ENCODE measurements around the gene HUWE1.
A peak's percentile ranks its signal among the peaks of the same experiment; 100 is the strongest.
"Not testable (repeated sequence)": the region's sequence is repeated elsewhere in the genome, so short reads cannot be mapped to it uniquely, and the experiment has no call there.

Gene HUWE1, protein sequence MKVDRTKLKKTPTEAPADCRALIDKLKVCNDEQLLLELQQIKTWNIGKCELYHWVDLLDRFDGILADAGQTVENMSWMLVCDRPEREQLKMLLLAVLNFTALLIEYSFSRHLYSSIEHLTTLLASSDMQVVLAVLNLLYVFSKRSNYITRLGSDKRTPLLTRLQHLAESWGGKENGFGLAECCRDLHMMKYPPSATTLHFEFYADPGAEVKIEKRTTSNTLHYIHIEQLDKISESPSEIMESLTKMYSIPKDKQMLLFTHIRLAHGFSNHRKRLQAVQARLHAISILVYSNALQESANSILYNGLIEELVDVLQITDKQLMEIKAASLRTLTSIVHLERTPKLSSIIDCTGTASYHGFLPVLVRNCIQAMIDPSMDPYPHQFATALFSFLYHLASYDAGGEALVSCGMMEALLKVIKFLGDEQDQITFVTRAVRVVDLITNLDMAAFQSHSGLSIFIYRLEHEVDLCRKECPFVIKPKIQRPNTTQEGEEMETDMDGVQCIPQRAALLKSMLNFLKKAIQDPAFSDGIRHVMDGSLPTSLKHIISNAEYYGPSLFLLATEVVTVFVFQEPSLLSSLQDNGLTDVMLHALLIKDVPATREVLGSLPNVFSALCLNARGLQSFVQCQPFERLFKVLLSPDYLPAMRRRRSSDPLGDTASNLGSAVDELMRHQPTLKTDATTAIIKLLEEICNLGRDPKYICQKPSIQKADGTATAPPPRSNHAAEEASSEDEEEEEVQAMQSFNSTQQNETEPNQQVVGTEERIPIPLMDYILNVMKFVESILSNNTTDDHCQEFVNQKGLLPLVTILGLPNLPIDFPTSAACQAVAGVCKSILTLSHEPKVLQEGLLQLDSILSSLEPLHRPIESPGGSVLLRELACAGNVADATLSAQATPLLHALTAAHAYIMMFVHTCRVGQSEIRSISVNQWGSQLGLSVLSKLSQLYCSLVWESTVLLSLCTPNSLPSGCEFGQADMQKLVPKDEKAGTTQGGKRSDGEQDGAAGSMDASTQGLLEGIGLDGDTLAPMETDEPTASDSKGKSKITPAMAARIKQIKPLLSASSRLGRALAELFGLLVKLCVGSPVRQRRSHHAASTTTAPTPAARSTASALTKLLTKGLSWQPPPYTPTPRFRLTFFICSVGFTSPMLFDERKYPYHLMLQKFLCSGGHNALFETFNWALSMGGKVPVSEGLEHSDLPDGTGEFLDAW (N-terminal part only)
- 170 to 496 (median 291) reads per million in 18 experiments for total RNA-seq

DNA sequence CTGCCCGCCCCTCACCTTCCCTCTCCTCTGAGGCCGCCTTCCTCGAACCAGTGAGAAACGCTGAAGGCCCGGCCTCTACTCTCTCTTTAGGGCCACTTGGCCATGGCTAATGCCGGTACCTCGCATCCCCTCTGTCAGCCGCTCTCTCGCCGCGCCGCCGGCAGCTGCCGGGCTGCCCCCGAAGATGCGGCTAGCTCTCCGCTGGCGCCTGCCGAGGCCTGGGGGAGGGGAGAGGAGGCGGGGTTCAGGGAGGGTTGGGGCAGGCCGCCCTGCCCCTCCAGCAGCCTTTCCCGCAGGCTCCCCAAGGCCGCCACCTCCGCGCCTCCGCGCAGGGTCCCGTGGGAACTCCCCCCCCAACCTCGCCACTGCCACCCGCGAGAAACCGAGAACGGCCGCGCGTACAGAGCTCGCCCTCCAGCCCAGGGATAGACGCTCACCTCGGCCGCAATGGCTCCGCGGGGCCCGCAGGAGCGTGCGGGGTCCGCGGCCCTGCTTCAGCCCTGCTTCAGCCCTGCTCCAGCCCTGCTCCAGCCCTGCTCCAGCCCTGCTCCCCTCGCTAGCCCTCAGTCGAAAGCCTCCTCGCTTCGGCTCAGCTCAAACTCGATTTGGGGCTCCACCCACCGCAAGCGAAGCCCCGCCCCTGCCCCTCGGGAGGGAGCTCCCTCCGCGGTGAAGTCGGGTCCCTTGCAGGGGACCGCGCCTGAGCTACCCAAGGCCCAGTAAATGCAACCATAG is at the start of gene HUWE1:
HUWE1 (minus strand) TSS at position 569 of the 735 bp plus-strand sequence. CDS start 32,612 bp downstream, outside the sequence.
- DNase-seq, result peak; percentile 59 to 64

DNA sequence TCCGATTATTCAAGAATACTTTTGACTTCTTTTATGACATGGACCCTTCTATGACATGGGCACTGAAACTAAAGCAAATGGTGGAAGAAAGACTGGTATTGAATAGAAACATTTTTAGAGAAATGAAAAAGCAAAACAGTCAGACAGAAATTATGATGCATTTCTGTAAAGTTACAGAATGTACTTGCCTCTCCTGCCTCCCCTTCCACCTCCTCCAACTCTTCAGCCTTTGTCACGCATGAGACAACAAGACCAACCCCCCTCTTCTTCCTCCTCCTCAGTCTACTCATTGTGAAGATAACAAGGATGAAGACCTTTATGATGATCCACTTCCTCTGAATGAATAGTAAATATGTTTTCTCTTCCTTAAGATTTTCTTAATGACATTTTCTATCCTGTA is 46.3 kb upstream of the HUWE1 start:
- no peak for DNase-seq

DNA sequence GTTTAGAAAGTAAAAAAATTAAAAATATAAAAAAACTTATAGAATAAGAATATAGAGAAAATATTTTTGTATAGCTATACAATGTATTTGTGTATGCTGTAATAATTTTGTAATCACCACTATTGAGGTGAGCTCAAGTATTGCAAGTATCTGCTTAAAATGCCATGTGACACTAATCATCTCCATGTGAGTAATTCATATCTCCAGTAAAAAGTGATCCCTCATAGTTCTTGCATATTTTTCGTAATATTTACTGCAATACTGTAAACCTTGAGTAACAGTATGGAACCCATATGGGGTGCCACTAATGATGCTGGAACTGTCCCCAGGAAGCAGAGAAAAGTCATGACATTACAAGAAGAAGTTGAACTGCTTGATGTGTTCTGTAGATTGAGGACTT is 43.2 kb upstream of the HUWE1 start:
- peak; percentile 32 to 51 for DNase-seq

DNA sequence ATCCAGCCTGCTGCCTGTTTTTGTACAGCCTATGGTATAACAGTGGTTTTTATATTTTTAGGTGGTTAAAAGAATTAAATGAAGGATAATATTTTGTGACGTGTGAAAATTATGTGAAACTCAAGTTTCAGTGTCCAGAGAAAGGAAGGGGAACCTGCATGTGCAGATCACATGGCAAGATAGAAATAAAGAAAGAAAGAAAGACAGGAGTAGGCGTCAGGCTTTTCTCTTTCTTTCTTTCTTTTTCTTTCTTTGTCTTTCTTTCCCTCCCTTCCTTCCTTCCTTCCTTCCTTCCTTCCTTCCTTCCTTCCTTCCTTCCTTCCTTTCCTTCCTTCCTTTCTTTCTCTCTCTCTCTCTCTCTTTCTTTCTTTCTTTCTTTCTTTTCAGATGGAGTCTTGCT is 42.0 kb upstream of the HUWE1 start:
- DNase-seq, result no peak

DNA sequence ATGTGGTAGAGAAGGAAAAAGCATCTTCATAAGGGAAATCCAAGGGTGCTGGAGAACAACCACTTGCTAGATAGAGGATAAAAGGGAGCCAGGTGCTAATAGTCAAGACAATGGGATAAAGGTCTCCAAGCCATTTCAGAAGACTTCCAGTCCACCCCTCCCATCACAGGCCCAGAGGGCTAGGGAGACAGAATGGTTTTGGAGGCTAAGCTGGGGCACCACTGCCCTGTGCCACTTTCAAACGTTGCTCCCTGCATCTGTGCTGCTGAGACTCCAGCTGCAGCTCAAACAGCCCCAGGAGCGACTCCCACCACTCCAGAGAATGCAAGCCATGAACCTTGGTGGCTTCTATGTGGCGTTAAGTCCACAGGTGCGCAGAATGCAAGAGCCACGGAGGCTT is 38.4 kb upstream of the HUWE1 start:
- DNase-seq, result no peak

DNA sequence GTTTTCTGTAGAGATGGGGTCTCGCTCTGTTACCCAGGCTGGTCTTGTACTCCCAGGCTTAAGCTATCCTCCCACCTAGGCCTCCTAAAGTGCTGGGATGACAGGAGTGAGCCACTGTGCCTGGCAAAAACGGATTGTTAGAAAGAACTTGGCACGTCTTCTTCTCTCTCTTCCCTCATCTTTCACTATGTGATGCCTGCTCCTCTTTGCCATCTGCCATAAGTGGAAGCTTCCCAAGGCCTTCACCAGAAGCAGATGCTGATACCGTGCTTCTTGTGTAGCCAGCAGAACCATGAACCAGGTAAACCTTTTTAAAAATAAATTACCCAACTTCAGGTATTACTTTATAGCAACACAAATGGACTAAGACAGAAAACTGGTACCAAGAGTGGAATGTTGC is 36.9 kb upstream of the HUWE1 start:
- no peak for DNase-seq

DNA sequence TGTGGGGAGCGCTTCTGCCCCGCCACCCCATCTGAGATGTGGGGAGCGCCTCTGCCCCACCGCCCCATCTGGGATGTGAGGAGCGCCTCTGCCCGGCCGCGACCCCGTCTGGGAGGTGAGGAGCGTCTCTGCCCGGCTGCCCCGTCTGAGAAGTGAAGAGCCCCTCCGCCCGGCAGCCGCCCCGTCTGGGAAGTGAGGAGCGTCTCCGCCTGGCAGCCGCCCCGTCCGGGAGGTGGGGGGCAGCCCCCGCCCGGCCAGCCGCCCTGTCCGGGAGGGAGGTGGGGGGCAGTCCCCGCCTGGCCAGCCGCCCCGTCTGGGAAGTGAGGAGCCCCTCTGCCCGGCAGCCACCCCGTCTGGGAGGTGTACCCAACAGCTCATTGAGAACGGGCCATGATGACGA is 35.1 kb upstream of the HUWE1 start:
- not testable (repeated sequence) for DNase-seq

DNA sequence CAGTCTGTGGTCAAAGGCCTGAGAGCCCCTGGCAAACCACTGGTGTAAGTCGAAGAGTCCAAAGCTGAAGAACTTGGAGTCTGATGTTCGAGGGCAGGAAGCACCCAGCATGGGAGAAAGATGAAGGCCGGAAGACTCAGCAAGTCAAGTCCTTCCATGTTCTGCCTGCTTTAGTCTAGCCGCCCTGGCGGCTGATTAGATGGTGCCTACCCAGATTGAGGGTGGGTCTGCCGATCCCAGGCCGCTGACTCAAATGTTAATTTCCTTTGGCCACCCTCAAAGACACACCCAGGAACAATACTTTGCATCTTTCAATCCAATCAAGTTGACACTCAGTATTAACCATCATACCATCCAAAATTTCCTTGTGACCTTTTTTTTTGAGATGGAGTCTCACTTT is 33.1 kb upstream of the HUWE1 start:
- DNase-seq, result not testable (repeated sequence)

DNA sequence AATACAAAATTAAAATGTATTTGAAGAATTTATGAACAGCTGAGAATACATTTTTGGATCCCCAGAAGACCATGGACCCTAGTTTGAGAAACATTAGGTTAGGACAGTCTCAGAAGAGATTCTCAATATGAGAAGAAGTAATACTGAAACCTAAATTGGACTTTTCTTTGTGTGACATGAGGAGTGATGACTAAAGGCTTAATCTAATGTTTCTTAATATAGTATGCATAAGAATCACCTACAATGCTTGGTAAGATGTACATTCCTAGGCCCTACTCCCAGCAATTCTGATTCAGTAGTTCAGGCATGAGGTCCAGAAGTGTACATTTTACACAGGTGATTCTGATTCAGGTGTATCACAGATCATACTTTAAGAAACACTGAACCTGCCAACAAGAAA is 31.6 kb upstream of the HUWE1 start:
- no peak for DNase-seq

DNA sequence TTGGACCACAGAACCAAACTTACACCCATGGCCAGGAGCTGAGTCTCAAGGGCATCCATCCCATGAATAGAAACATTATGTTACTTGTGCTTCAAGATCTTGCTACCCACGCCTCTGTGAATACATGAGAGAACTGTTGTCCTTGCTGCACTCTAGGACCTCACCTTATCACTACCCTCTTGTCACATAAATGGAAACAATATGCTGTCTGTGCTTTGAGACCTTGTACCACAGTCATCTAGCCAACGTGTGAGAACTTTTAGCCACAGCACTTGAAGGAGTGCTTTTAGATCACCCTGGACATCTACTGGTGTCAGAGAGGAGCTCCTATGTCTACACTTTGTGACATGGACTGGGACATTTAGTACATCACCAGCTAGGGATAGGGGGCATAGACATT is 30.7 kb upstream of the HUWE1 start:
- DNase-seq, result no peak

DNA sequence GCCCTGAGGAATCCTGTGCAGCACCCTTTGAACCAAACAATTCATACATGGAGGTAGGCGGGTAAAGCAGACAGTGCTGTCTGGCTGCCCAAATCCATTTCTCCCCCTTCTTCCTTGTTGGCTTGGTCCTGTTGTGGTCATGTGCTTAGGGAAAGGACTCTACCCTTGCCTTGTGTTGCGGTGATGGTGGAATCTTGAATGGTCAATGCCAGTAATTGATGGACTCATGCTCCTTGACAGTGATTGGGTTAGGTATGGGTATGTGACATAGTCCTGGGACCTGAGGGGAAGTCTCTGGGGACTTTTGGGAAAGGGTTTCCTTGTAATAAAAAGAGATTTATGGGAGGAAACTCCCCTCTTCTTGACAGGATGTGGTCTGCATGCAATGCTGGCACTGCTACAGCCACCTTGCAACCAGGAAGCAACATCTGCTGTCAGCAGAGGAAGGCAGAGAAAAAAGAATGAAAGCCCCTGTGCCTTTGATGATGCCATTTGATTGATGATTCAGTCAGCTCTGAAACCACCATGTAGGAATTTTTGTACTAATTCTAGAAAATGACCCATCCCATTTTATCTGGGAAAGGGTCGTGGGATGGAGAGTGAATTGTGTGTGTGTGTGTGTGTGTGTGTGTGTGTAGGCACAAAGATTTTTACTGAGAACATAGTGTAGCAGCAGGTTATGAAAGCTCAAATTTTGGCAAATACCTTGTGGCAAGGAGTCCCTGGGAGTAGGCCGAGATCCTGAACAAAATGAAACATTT is 30.0 kb upstream of the HUWE1 start:
- DNase-seq, result no peak

DNA sequence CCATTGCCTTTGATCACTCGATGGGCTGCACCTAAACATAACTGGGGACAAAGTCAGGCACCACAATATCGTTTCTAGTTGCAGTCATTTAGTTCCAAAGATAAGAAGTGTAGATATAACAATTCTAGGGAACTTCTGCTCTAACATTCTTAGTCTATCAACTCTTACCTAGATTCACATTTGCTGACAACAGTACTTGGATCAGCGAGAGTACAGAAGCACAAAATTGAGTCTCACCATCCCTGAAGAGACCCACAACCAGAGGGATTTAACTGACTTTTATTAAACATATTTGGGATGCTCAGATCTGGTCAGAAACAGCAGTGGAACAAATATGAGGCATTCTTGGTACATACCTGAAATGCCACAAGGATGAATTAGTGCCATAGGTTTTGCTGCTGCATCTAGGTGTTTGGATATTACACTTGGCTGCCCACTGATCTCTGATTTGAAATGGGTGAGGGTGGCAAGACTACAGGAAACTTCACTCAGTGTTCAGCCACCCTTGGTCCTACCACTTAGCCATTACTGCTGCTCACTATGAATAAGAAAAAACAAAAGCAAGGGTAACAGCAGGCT is 28.9 kb upstream of the HUWE1 start:
- DNase-seq, result no peak

DNA sequence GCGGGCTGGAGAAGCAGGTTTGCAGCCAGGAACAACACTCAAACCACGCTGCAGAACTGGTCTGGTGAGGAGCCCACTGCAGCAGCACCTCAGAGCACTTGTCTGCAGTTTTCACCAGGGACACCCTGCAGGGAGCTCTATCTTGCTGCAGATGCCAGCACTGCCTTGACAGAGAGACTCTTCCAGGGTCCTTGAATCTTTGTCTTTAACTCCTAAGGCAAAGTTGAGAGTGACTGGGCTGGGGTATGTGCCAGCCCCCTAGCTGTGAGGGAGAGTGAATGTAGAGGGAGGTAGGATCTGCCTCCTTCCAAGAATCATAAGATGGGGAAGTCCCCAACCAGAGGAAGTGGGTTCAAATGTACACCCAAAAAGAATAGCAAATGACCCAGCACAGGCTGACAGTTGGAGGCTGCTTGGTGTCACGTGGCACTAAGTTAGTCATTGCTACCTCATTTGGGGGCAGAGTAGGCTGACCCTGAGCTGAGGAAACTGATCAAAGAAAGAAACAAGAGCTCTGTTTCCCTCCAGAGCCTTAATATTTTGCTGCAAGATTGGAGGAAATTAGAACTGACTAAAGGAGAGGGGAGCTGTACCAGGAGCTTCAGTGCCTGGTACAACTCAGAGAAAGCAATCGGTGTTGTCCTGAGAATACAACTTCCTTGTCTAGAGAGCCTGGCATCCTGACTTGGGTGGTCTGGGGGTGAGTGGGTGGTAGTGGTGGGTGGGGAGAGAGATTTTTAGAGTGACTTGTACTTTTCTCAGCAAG is 28.2 kb upstream of the HUWE1 start:
- peak; percentile 65 to 82 for DNase-seq

DNA sequence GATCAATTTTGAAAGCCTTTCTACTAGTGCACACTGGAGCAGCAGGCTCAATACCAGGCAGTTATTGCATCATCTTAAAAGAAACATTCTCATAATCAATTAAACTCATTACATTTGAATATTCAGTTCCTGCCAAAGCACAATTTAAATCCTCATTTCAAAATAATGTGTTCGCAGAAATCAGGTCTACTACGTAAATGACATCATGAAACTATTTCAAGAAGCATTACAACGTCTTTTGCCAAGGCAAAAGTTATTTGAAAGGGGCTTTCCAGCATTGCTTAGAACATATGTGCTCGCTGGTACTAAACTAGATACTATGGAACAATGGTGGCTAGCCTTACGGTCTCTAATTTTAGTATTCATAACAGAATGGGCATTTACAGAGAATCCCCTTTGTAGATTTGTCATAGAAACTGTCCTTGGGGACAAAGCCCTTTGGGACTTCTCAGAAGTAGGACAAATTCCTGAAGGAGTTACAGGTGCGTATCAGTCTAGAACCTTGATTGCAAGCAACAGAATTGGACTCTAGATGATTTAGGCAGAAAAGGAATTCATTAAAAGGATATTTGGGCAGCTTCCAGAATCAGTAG is 27.6 kb upstream of the HUWE1 start:
- DNase-seq, result peak; percentile 14 to 16

DNA sequence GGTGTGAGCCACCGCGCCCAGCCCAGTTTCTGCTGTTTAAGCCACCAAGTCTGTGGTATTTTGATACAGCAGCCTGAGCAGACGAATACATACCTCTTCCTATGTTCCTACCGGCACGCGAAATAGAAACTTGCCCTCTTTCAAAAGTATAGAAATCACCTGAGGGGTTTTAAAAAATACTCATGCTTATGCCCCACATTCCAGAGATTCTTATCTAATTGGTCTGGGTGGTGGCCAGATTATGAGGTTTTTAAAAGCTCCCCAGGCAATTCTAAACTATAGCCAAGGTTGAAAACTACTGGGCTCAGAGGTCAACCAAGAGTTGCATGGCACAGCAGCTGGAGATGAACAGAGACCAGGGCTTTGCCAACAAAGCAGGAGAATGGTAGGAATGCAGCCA is 24.9 kb upstream of the HUWE1 start:
- no peak for DNase-seq

DNA sequence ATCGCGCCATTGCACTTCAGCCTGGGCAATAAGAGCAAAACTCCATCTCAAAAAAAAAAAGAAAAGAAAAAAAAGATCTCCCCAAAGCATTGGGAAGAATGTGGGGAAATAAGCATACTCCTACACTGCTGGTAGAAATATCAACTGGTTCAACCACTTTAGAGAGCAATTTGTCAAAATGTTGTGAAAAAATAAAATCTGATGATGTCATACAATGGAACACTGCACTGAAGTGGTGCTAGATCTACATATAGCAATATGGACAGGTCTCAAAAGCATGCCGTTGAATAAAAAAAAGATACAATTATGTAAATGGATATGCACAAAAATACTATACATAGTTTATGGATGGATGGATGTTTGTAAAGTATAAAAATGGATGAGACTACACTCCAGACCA is 18.3 kb upstream of the HUWE1 start:
- no peak for DNase-seq

DNA sequence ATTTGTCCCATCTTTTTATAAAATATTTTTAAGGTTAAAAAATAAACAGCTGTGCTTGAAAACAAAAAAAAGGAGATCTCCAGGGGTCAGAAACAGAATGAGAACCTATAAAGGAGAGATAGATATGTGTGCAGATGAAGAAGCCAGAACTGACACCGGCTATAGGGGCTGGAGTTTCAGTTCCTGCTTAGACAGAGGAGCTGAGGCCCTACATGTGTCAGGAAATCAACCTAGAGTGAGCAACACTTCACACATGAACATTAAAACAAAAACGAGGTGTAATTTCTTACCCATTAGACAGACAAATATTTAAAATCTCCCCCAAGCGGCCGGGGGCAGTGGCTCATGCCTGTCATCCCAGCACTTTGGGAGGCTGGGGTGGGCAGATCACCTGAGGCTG is 17.8 kb upstream of the HUWE1 start:
- DNase-seq, result no peak

DNA sequence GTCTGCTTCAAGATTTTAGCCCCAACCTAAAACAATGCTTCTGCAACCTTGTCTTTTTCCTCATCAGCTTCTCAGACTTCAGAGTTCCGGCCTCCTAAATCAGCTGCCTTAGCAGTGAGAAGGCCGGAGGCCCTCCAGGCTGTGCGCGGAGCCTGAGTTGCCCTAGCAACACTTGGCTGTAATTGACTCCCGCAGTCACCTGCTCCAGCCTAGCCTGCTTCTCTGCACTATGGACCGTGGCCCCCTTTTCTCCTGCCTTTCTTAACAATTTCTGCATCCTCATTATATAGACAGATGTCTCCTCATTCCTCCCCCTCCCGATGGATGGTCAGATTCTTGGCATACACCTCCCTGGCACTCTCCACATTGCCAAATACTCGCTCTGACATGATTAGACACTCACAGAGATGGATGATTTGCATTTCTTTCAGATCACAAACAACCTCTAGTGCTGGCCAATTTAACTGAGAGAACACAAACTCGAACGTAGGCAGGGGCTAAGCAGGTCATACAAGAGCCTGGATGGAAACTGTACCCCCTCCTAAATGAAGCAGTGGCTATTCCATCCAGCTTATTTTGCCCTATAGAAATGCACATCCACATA is 9.5 kb upstream of the HUWE1 start:
- no peak for DNase-seq

DNA sequence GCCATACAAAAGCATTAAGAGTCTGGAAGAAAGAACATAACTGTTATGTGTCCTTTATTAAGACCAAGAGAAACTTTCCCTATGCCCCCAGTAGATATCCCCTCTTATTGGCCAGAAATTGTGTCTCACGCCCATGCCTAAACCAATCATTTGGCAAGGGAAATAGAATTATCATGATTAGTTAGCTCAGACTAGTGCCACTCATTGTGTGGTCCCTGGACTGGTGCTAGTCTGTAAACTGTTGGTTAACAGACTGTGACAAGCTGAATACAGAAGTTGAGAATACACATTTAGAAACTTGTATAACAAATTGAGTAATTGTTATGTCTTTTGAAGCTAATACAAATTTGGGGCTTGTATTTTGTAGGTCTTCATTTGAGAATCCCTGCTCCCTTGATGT is 8.1 kb upstream of the HUWE1 start:
- DNase-seq, result no peak

DNA sequence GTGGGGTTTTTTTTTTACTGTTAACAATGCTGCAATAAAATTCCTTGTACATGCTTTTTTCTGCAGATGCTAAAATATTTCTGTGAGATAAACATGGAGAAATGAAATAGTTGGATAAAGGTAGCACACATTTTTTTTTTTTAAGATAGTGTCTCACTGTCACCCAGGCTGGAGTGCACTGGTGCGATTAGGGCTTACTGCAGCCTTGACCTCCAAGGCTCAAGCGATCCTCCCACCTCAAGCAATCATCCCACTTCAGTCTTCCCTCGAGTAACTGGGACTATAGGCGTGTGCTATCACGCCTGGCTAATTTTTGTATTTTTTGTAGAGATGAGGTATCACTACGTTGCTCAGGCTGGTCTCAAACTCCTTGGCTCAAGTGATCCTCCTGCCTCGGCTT is 1.8 kb upstream of the HUWE1 start:
- no peak for DNase-seq

Measured in inflammatory macrophage (primary cell).